ENCODE measurements around the gene PGF. TPM values are rescaled to one million over a fixed set of nuclear protein-coding genes. Genes with fewer than 3 reads are reported as not detected.

PGF gene
- total RNA-seq, 1 experiment from 2014 or later = 9.1 TPM

DNA sequence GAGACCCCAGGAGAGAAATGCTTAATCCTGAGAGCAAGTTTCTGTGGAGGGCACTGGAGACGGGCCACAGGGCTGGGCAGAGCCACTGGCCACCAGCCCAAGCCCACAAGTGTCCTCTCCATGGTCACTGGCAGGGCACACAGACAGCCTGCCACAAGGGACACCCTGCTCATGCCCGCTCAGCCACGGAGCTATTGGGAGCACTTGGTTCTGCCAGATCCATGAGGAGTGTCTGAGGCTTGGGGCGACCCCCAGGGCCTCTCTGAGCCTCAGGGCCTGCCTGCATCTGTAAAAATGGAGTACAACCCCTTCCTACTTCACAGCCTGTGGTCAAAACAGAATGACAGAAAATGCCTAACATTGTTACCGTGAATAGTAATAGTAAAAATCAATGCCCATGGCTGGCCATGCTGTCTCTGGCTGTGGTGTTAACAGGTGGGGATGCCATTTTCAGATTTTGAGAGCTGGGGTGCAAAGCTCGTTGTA, 3.2 kb downstream of the PGF start:
- intact Hi-C loops (cut with micrococcal nuclease; ENCODE audit: unreplicated experiment) = loop anchor here (5.0 kb wide), 1 partner anchor 115 kb away; the partner anchor contains the start of gene ZC2HC1C
- POLR2A ChIA-PET = interaction anchor here (0.6 kb wide), 1 partner anchor 366 kb away, joined by 3 read pairs; no protein-coding TSS in a partner anchor
- Mint-ChIP-seq H3K27ac (ENCODE audit: unreplicated experiment) (no peak overlapping the region), H3K4me1 (ENCODE audit: low read depth, unreplicated experiment) (peaks cover 17% of the 10 kb centered on the region), H3K4me3 (ENCODE audit: unreplicated experiment) (no peak overlapping the region), H3K27me3 (ENCODE audit: insufficient read depth, unreplicated experiment) (no peaks in the 10 kb centered on the region), H3K36me3 (ENCODE audit: insufficient read depth, unreplicated experiment) (peaks cover 8% of the 10 kb centered on the region), H3K9me3 (ENCODE audit: unreplicated experiment) (no peaks in the 10 kb centered on the region)
- no TSS peak for BruUV-seq (replicated peaks)
- Histone ChIP-seq H3K27me3 (replicated peaks; ENCODE audit: control insufficient read depth, insufficient read depth, low read length) (no peaks in the 10 kb centered on the region), H3K9me3 (no peaks in the 10 kb centered on the region), H3K4me3 (ENCODE audit: low read depth, low read length) (no peak overlapping the region), H3K36me3 (ENCODE audit: control insufficient read depth, insufficient read depth, low read length) (no peaks in the 10 kb centered on the region), H3K4me1 (peaks cover 51% of the 10 kb centered on the region)
- TF ChIP-seq, protein P1, sequence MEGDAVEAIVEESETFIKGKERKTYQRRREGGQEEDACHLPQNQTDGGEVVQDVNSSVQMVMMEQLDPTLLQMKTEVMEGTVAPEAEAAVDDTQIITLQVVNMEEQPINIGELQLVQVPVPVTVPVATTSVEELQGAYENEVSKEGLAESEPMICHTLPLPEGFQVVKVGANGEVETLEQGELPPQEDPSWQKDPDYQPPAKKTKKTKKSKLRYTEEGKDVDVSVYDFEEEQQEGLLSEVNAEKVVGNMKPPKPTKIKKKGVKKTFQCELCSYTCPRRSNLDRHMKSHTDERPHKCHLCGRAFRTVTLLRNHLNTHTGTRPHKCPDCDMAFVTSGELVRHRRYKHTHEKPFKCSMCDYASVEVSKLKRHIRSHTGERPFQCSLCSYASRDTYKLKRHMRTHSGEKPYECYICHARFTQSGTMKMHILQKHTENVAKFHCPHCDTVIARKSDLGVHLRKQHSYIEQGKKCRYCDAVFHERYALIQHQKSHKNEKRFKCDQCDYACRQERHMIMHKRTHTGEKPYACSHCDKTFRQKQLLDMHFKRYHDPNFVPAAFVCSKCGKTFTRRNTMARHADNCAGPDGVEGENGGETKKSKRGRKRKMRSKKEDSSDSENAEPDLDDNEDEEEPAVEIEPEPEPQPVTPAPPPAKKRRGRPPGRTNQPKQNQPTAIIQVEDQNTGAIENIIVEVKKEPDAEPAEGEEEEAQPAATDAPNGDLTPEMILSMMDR (IDR thresholded peaks at IDR 0.05; ENCODE audit: insufficient read depth in 1 of 2, low read depth in 1 of 2, low read length in 1 of 2, severe bottlenecking in 1 of 2, unreplicated experiment in 1 of 2) = no peak
- no peak for DNase-seq
- CTCF ChIA-PET = interaction anchor here (0.6 kb wide), 1 partner anchor 332 kb away, joined by 4 read pairs; no protein-coding TSS in a partner anchor

DNA sequence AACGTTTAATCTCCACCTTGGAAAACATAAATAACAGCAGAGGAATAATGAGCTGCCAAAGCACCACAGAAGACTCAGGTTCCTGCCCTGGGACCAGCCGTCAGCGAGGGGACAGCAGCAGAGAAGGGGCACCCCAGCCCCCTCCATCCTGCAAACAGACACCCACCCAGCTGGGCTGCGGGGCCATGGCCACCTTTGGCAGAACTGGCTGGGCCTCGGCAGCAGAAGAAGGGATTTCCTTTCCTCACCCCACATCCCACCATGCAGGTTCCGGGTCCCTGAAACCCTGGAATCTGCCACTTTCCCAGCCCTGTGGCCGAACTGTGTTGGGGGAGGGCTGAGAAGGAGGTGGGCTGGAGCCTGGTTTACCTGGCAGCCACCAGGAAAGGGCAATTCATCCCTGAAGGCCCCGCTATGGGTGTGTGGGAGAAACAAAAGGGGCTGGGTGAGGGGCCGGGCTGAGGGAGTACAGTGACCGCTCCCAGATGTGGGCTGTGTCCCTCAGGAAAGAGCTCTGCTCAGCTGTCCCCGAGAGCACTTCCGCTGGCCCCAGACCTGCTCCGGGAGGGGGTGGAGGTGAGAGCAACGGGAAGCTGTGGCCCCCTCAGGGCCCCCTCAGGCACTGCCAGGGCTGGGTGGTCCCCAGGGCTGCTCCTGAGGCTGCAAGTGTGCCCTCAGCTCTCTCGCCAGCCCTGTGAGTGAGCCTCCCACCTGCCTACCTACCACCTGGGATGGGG, 3.8 kb downstream of the PGF start:
- intact Hi-C loops (cut with micrococcal nuclease; ENCODE audit: unreplicated experiment) = loop anchor here (1.0 to 5.0 kb wide), 4 partner anchors 23 to 116 kb away; partner anchors contain the start of genes EIF2B2 and ZC2HC1C
- Mint-ChIP-seq H3K36me3 (ENCODE audit: insufficient read depth, unreplicated experiment) (peaks cover 8% of the 10 kb centered on the region), H3K27me3 (ENCODE audit: insufficient read depth, unreplicated experiment) (no peaks in the 10 kb centered on the region), H3K9me3 (ENCODE audit: unreplicated experiment) (no peaks in the 10 kb centered on the region), H3K27ac (ENCODE audit: unreplicated experiment) (peak overlapping the region; percentile 46), H3K4me1 (ENCODE audit: low read depth, unreplicated experiment) (peaks cover 14% of the 10 kb centered on the region), H3K4me3 (ENCODE audit: unreplicated experiment) (peak overlapping the region; percentile 36)
- Histone ChIP-seq H3K4me1 (peaks cover 47% of the 10 kb centered on the region), H3K9me3 (no peaks in the 10 kb centered on the region), H3K27me3 (replicated peaks; ENCODE audit: control insufficient read depth, insufficient read depth, low read length) (no peaks in the 10 kb centered on the region), H3K36me3 (ENCODE audit: control insufficient read depth, insufficient read depth, low read length) (no peaks in the 10 kb centered on the region), H3K4me3 (ENCODE audit: low read depth, low read length) (no peak overlapping the region)
- TSS peak; percentile 78 for BruUV-seq (replicated peaks)
- no peak for DNase-seq
- ChIA-PET POLR2A (interaction anchor here (0.6 to 1.1 kb wide), 2 partner anchors 12 to 367 kb away, joined by 3 to 5 read pairs; no protein-coding TSS in a partner anchor), CTCF (interaction anchor here (0.6 to 1.0 kb wide), 3 partner anchors 10 to 333 kb away, joined by 3 to 4 read pairs (median 3); no protein-coding TSS in a partner anchor)
- TF ChIP-seq, protein P1 (IDR thresholded peaks at IDR 0.05; ENCODE audit: insufficient read depth in 1 of 2, low read depth in 1 of 2, low read length in 1 of 2, severe bottlenecking in 1 of 2, unreplicated experiment in 1 of 2) = no peak

DNA sequence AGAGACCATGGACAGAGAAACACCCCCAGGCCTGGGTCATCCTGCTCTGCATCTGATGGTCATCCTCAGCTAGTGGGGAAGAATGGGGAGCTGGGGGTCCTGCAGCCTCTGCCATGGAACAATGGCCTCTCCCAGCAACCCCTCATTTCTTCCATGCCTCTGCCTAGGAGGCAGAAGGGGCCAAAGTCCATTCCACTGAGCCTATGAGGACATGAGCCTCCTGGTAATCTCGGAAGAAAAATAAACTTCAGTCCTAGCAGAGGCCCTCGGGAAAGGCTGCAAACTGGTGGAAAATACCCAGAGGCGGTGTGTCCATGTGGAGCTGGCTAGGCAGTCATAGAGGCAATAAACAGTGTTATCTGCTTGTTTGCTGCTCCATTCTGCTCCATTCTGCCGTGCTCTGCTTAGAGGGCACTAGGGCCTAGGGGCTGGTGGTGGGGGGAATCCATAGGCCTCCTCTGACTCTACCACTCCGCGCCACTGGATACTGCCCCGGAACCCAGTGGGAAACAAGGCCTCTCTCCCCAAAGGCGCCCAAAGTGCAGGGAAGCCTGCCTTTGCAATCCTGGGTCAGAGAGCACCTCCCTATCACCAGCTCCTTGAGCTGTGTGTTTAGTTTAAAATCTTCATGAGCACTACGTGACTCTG, 4.5 kb downstream of the PGF start:
- H3K4me1 ChIP-seq = peaks cover 45% of the 10 kb centered on the region
- intact Hi-C loops (cut with micrococcal nuclease; ENCODE audit: unreplicated experiment) = loop anchor here (1.0 to 5.0 kb wide), 4 partner anchors 23 to 116 kb away; partner anchors contain the start of genes EIF2B2 and ZC2HC1C
- Mint-ChIP-seq H3K27ac (ENCODE audit: unreplicated experiment) (peak overlapping the region; percentile 46), H3K4me1 (ENCODE audit: low read depth, unreplicated experiment) (peaks cover 9% of the 10 kb centered on the region), H3K4me3 (ENCODE audit: unreplicated experiment) (peak overlapping the region; percentile 36), H3K36me3 (ENCODE audit: insufficient read depth, unreplicated experiment) (peaks cover 14% of the 10 kb centered on the region), H3K9me3 (ENCODE audit: unreplicated experiment) (no peaks in the 10 kb centered on the region), H3K27me3 (ENCODE audit: insufficient read depth, unreplicated experiment) (no peaks in the 10 kb centered on the region)
- peak; percentile 87 to 93 for DNase-seq
- H3K4me3 ChIP-seq (ENCODE audit: low read depth, low read length) = no peak overlapping the region
- no peaks in the 10 kb centered on the region for H3K36me3 ChIP-seq (ENCODE audit: control insufficient read depth, insufficient read depth, low read length)
- no peaks in the 10 kb centered on the region for H3K9me3 ChIP-seq
- ChIA-PET CTCF (interaction anchor here (0.6 to 1.0 kb wide), 2 partner anchors 9 to 18 kb away, joined by 3 read pairs; no protein-coding TSS in a partner anchor), POLR2A (interaction anchor here (1.1 kb wide), 1 partner anchor 13 kb away, joined by 5 read pairs; no protein-coding TSS in a partner anchor)
- BruUV-seq (replicated peaks) = no TSS peak
- TF ChIP-seq, protein P1 (IDR thresholded peaks at IDR 0.05; ENCODE audit: insufficient read depth in 1 of 2, low read depth in 1 of 2, low read length in 1 of 2, severe bottlenecking in 1 of 2, unreplicated experiment in 1 of 2) = no peak
- H3K27me3 ChIP-seq (replicated peaks; ENCODE audit: control insufficient read depth, insufficient read depth, low read length) = no peaks in the 10 kb centered on the region
